Adipose tissue (tissue), 3 donors: ENCODE measurements around the gene R3HDM4. TPM values are rescaled to one million over a fixed set of nuclear protein-coding genes. Genes with fewer than 3 reads are reported as not detected.

Experiments
- H3K27ac ChIP-seq: one replicate; pipeline ENCODE4 v1.5.1; 2013; ENCODE audit warnings: low read depth, low read length
- WGBS, 3 donors: extraction: QIAGEN DNeasy Blood & Tissue Kit; methylation state at CpG; one replicate each; pipeline ENCODE4 v1.1.7; 2013; 5-methylcytosine and 5-hydroxymethylcytosine counted together
- polyA plus RNA-seq, 3 donors: library from polyadenylated mRNA; stranded (reverse); fragments of 200-250 nt; gene quantifications; one replicate each; pipeline ENCODE4 v1.2.3, GENCODE V29; 2013
- donor health status: healthy with polysubstance abuse.
- donor health status: Bipolar disorder and iron deficiency.
- donor health status: healthy.

The R3HDM4 gene
- polyA plus RNA-seq, 3 donors: 44.6 to 59.1 (median 57.9) TPM

DNA sequence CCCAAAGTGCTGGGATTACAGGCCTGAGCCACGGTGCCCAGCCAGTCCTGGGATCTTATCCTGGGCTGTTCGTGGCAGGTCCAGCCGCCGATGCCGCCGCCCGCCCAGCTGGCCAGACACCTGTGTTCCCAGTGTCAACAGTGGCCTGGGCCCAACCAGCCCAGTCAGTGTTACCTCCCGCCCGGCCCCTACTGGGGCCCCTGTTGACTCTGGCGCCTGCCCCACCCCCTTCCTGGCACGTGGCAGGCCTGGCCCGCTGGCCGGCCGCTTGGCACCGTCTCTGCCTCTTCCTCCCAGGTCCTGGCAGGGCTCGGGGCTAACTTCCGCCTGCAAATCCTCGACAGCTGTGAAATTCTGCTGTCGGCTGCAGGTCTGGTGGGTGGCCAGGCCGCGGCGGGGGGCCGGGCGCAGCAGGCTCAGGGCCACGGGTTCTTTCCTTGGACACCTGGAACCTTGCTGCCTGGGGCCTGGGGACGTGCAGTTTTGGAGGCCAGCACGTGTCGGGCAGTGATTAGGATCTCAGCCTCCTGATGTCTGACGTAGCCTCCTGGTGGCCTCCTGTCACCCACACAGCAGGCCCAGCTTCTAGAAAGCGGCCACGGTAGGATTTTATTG, 22.0 kb upstream of the R3HDM4 start:
- no peak overlapping the region for H3K27ac ChIP-seq
- 9 to 29% (median 20%) methylated on average over 31 of the region's 31 CpGs for WGBS, 3 donors

DNA sequence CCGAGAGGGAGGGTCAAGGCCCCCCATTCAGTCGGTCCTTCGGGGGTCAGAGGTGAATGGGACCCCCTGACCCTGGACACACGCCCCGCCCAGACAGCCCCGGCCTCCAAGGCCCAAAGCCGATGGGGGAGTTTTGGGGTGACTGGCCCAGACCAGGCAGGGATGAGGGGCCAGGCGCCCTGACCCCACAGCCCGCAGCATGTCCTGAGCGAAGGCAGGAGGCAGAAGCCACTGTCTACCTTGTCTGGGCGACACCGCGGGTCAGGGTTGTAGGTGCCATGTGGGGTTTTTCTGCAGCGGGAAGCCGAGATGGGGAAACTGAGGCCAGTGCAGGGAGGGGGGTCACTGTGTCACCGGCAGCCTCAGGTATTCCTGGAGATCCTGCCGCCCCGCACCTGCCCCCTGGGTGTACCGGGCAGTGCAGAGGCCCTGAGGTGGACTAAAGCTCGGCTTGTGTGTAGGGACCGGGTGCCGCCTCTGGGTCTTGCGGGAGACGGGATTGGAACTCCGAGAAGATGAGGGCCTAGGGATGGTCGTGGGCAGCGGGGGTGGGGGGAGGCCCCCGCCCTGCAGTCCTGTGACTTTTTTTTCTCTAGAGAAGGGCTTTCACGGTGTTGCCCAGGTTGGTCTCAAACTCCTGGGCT, 21.3 kb upstream of the R3HDM4 start:
- no peak overlapping the region for H3K27ac ChIP-seq
- WGBS, 3 donors: 52 to 82% (median 81%) methylated on average over 27 to 29 of the region's 29 CpGs

DNA sequence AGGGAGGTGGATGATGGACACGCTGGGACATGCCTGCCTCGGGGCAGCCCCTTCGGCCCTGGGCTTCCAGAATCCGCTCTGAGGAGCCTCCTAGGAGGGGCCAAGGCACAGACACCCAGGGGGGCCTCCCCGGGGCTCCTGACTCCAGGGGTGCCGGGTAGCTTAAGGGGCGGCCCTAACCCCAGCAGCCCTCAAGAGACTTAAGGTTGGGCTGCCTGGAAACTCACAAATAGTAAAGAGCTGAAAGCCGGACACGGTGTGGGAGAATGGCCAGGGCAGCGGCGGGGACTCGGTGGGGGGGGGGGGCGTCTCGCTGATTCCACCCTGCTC, 20.5 kb upstream of the R3HDM4 start:
- WGBS, 3 donors: 48 to 59% (median 51%) methylated on average over 13 to 14 of the region's 14 CpGs
- H3K27ac ChIP-seq: no peak overlapping the region

DNA sequence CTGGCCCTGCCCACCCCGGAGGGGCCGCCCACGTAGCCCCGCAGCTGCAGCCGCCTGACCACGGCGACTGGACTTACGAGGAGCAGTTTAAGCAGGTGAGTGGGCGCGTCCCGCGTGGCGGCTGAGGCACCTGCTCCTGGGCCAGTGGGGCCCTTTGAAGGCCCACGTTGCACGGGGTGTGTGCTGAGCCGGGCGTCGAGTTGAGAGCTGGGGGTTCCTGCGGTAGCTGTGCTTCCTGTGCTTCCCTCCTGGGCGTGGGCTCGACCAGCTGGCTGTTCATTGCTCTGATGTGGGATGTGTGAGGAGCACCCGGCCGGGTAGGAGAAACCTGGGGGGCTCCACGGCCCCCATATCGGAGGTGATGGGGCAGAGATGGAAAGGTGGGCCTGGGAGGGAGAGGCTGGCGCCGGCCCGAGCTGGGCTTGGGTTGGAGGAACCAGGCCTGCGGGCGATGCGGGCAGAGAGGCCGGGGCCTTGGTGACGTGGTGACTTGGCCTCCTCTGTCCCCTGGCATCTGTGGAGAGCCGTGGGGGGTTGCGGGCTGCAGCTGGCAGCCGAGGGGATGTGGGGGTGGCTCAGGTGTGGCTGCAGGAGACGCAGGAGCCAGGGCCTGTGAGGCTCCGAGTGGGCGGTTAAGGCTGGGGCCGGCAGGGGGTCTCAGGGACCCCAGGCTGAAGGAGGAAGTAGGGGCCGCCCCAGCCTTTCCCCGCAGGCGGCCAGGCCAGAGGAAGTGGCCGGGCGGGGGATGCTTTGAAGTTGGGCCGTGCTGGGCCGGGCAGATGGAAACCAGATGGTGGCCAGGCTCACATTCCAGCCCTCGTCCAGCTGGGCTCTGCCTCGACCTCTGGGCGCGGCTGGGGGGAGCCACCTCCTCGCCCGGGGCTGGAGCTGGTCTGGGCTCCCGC, 19.9 kb upstream of the R3HDM4 start:
- 22 to 44% (median 30%) methylated on average over 40 to 54 of the region's 54 CpGs for WGBS, 3 donors
- no peak overlapping the region for H3K27ac ChIP-seq

DNA sequence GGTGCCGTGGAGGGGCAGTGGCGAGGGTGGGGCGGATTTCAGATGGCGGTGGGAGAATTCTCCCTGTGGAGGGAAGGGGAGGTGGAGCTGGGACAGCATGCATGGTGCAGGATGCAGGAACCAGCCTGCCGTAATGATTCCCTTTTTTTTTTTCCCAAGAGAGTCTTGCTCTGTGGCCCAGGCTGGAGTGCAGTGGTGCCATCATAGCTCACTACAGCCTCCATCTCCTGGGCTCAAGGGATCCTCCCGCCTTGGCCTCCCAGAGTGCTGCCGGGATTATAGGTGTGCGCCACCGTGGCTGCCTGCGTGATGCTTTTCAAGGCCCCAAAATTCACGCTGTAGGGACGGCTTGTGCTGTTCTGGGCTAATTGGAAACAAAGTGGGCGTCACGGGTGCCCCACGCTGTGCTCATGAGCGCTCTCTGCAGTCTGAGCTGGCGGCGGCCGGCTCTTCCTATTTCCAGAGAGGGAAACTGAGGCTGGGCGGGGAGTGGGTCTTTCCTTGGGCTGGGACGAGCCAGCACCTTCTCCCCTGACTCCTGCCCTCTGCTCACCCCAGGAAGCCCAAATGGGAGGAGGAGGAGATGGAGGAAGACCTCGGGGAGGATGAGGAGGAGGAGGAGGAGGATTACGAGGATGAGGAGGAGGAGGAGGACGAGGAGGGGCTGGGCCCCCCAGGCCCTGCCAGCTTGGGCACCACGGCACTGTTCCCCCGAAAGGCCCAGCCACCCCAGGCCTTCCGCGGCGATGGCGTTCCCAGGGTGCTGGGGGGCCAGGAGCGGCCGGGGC, 19.0 kb upstream of the R3HDM4 start:
- WGBS, 3 donors: 81 to 88% (median 86%) methylated on average over 26 to 32 of the region's 32 CpGs
- H3K27ac ChIP-seq: no peak overlapping the region

DNA sequence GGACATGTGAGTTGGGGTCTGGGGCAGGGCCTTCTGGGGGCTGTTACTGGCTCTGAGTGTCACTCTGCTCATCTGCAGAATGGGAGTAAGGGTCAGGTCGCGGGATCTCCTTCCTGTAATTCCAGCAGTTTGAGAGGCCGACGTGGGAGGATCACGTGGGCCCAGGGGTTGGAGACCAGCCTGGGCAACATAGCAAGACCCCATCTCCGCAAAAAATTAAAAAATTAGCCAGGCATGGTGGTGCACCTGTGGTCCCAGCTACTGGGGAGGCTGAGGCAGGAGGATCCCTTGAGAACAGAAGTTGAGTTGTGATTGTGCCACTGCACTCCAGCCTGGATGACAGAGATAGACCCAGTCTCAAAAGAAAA, 16.9 kb upstream of the R3HDM4 start:
- 86 to 94% (median 90%) methylated on average over 6 of the region's 6 CpGs for WGBS, 3 donors

DNA sequence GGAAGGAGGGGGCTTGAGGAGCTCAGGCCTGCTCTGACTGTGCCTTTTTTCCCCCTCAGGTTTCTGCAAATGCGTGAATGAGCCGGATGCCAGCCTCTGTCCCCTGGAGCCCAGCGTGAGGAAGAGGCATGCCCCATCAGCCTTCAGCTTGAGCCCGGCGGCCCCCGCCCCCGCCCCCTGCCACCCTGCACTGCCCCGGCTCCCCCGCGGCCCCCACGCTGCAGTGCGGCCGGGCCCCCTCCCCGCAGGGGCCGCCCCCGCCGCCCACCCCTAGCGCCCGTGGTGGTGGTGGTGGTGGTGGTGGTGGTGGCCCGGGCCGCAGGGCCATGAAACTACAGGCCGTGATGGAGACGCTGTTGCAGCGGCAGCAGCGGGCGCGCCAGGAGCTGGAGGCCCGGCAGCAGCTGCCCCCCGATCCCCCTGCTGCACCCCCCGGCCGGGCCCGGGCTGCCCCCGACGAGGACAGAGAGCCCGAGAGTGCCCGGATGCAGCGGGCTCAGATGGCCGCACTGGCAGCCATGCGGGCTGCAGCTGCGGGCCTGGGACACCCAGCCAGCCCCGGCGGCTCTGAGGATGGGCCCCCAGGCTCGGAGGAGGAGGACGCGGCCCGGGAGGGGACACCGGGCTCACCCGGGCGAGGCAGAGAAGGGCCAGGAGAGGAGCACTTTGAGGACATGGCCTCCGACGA, 16.3 kb upstream of the R3HDM4 start:
- H3K27ac ChIP-seq: no peak overlapping the region
- 92 to 93% (median 93%) methylated on average over 31 to 51 of the region's 51 CpGs for WGBS, 3 donors

More for the DNA sequence above, 16.9 kb upstream of the R3HDM4 start:
- no peak overlapping the region for H3K27ac ChIP-seq

DNA sequence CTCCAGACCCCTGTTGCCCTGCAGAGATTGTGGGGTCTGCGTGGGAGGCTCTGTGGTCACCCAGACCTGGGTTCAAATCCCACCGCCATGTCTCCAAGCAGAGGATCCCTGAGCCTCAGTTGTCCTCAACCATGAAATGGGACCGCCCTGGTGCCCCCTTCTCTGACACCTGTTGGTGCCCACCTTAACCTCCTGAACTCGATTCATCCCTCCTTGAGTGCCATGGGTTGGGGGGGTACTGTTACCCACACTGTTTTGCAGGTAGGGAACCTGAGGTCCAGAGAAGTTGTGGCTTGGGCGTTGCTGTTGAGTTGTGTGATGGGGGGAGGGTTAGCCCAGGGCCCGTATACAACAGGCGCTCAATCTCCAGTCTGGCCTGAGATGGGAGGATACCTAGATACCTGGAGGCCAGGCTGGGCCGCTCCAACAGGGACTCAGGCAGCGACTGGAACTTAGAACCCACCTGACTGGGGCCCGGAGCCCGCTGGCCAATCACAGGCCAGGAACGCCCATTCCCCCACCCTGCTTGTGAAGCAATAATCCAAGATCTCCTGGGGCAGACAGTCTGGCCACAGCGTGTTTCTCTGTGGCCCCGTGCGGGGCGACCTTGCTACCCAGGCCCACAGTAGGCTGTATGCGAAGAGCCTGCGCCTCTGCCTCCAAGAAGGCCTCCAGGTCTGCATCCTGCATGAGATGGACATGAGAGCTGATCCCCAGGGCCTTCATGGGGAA, 15.6 kb upstream of the R3HDM4 start:
- H3K27ac ChIP-seq: no peak overlapping the region
- 70 to 80% (median 72%) methylated on average over 18 of the region's 18 CpGs for WGBS, 3 donors

DNA sequence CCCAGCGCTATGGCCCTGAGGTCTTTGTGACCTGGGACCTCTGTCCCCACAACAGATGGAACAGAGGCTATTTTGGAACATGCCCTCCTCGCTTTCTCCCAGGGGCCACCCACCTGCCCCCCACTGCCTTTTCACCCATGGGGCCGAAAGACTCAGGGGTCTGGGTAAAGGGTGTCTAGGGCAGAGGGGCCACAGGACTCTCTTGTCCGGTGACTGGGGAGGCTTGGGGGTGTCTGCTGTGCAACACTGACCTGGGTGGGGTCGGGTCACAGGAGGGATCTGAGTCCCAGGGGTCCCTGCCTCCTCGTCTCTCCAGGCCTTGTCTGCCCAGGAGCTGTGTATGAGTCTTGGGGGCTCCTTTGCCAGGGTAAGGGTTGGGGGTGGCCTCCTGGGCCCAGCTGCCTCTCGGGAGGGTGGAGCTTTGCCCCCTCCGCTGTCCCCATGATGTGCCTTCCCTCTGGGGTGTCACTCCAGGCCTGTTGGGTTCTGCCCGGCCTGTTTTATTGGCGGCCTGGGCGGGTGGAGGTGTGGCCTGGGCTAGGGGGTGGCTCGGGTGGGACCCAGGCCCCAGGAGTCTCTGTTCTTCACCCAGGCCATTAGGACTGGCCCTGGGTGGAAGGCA, 14.9 kb upstream of the R3HDM4 start:
- WGBS, 3 donors: 60 to 77% (median 66%) methylated on average over 12 of the region's 12 CpGs
- H3K27ac ChIP-seq: no peak overlapping the region

DNA sequence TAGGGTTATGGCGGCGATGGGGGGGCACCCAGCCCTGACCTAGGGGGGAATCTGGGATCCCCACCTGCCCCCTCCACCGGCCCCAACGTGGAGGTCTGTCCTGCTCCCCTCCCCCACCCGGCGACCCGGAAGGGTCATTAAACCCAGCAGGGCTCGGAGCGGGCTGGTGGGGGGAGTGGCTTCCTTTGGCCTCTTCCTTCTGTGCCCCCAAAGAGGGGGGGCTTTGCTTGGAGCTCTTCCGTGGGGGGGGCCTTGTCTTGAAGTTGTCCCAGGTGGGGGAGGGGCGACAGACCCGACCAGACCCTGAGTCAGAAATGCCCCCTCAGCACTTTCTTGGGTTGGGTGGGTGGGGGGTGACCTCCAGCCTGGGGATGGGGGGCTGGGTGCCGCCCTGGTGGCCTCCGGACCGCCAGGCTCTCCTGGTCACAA, 14.3 kb upstream of the R3HDM4 start:
- WGBS, 3 donors: 8 to 13% (median 9%) methylated on average over 14 to 15 of the region's 15 CpGs
- no peak overlapping the region for H3K27ac ChIP-seq

DNA sequence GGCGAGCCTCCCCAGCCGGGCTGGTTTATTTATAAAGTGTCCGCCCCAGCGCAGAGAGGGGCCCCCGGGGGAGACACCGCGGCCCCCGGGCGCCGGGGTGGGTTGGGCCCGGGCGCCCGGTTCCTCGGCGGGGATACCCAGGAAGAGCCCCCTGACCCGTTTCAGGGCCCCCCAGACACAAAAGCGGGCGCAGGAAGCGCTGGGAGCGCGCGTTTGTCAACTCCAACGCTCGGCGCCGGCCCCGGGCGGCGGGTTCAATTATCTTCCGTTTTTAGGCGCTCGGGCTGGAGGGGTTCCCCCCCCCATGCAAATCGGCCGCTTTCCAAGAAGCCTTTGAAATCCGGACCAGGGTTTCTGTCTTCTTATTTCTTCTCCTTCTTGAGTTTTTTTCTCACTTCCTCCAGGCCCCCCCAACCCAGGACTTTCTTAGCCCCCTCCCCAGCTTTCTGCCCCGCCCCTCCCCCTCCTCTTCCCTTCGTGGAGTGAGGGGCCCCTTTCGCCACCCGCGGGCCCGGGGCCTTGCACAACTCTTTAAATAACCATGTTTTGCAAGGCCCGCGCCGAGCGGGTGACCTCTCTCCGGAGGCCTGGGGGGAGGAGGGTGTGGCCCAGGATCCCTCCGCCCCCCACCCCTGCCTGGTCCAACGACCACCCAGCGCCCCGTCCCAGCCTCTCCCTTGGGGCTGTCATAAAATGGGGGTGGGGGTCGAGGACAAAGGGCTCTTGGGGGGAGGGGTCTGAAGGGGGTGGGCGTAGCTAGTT, 13.8 kb upstream of the R3HDM4 start:
- H3K27ac ChIP-seq: no peak overlapping the region
- WGBS, 3 donors: 1% methylated on average over 43 to 52 of the region's 52 CpGs

DNA sequence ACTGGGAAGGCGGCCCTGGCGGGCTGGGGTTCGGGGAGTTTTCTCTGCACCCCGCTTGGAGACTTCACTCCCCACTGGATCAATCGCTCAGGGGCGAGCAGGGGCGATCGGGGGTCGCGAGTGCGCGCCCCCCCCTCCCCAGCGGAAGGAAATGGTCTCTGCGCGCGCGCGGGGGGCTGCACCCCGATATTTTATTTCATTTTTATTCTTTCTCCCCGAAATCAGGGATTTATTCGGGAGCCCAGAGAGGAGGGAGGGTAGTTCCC, 13.2 kb upstream of the R3HDM4 start:
- peak overlapping the region; percentile 29 for H3K27ac ChIP-seq

DNA sequence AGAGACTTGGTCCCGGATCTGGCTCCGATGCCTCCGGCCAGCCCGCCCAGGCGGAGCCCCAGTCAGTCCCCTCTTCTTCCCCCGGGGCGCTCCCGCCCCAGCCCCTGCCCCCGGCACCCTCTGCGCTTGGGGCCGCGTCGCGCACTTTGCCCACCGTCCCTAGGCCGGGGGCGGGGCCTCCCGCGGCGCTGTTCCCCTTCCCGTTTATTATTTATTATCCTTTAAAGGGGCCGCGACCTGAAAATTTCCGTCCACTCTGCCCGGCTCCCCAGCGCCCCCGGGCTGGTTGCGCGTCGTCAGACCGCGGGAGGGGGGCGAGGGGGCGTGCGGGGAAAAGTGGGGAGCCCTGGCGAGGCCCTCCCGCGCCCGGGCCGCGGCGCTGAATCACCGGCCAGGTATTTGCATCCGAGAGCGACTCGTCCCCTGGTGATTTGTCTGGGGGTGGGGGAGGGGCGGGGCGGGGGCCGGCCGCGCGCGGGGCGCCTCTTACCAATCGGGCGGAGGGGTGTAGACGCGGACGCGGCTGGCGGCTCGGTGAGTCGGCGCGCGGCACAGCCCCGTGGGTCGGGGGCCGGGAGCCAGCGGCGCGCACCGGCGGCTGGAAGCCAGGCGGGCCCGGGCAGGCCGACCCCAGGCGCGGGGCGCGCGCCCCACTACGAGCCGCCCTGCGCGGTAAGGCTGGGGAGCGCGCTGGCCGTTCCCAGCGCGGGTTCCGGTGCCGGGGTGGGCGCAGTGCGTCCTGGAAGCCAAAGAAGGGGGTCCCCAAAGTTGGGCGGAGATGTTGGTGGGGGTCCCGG, 12.7 kb upstream of the R3HDM4 start, which contains the start of gene ARID3A:
Gene ARID3A (plus strand): TSS at position 510 of the 797 bp plus-strand sequence. CDS start 3,494 bp downstream, outside the sequence.
- H3K27ac ChIP-seq: peak within 1 kb of the TSS; percentile 29
- 0 to 1% (median 1%) methylated on average over 80 to 96 of the region's 97 CpGs for WGBS, 3 donors

More for the DNA sequence above, 13.2 kb upstream of the R3HDM4 start:
- WGBS, 3 donors: 0% methylated on average over 20 to 21 of the region's 21 CpGs

DNA sequence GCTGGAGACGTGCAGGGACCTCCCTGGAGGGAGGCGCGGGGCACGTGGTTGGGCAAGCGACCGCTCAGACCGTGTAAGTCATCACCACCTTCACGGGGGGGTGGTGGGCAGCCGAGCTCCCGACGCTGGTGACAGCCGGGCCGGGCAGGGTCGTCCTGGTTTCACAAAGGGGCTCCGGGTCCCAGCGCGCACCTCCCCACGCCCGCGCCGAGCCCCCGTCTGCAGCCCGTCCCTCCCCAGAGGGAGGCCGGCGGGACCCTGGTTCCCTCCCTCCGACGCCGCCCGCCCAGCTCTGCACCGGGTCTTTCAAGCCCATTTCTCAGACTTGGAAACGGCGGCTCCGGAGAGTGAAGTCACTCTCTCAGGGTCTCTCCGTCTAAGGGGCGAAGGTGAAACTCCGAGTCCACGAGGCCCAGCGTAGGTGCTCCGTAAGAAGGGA, 12.1 kb upstream of the R3HDM4 start:
- 0 to 1% (median 1%) methylated on average over 32 to 39 of the region's 39 CpGs for WGBS, 3 donors
- no peak overlapping the region for H3K27ac ChIP-seq

DNA sequence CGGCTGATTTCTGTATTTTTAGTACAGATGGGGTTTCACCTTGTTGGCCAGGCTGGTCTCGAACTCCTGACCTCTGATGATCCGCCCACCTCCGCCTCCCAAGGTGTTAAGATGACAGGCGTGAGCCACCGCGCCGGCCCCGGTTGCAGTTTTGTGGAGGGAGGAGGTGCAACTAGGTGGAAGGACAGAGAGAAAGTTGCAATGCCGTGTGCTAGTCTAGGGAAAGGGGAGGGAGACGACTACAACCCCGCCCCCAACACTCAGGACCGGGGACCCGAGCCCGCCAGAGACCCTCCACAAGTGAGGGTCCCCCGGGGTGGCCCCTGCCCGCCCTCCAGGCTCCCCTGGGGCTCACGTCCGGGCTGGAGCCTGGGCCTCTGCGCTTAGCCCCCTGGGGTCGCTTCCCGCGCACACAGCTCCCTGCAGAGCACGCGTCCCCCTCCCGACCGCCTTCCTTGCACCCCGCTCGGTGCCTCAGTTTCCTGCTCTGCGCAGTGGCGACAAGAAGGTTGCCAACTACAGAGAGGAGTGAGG, 11.6 kb upstream of the R3HDM4 start:
- H3K27ac ChIP-seq: no peak overlapping the region
- 8 to 16% (median 11%) methylated on average over 30 to 31 of the region's 31 CpGs for WGBS, 3 donors
